Peyer's patch (tissue), 4 donors: ENCODE data around the gene IFT81.

Source experiments
- CTCF ChIP-seq, 6 experiments: fragments of 450-650 bp in 4 of 6; fragments of 200-600 bp in 2 of 6; sonication (generic) in 1 of 6; IDR thresholded peaks; one replicate each; pipeline ENCODE4 v1.5.1; 2017 to 2019; ENCODE audit warnings: antibody characterized with exemption in 6 of 6, mild to moderate bottlenecking in 3 of 6, moderate library complexity in 1 of 6
- POLR2A ChIP-seq, 2 donors: fragments of 450-650 bp; IDR thresholded peaks; one replicate each; pipeline ENCODE4 v1.5.1; 2017; ENCODE audit warnings: antibody characterized with exemption in 2 of 2, mild to moderate bottlenecking in 2 of 2, moderate library complexity in 2 of 2

- TF ChIP-seq CTCF (IDR thresholded peaks at IDR 0.05) (no peak), POLR2A (IDR thresholded peaks at IDR 0.05) (no peak)
Observed at GRCh38 chr12:110222027-110222426, 97.9 kb downstream of the IFT81 start.
